ENCODE results near the gene CTDP1.
A peak's percentile ranks its signal among the peaks of the same experiment; 100 is the strongest.
"Not testable (repeated sequence)": the region's sequence is repeated elsewhere in the genome, so short reads cannot be mapped to it uniquely, and the experiment has no call there.

The CTDP1 gene

GRCh38 chr18:79723036-79723435, 43.4 kb downstream of the CTDP1 start:
- DNase-seq, result no peak

- no peak for DNase-seq
Measured at GRCh38 chr18:79723628-79724027, 44.0 kb downstream of the CTDP1 start.

- DNase-seq, result no peak
Measured at GRCh38 chr18:79724299-79725080, 44.9 kb downstream of the CTDP1 start.

- DNase-seq, result no peak
Measured at GRCh38 chr18:79725486-79725885, 45.9 kb downstream of the CTDP1 start.

- no peak for DNase-seq
Measured at GRCh38 chr18:79726721-79727120, 47.1 kb downstream of the CTDP1 start.

GRCh38 chr18:79727211-79727610, 47.6 kb downstream of the CTDP1 start:
- no peak for DNase-seq

GRCh38 chr18:79728931-79729586, 49.5 kb downstream of the CTDP1 start:
- no peak for DNase-seq

- DNase-seq, result no peak
Measured at GRCh38 chr18:79729611-79730010, 50.0 kb downstream of the CTDP1 start.

- no peak for DNase-seq
Measured at GRCh38 chr18:79730804-79731203, 51.2 kb downstream of the CTDP1 start.

GRCh38 chr18:79731881-79732720, 52.5 kb downstream of the CTDP1 start:
- DNase-seq, result not testable (repeated sequence)

GRCh38 chr18:79732721-79733025, 53.1 kb downstream of the CTDP1 start:
- no peak for DNase-seq

GRCh38 chr18:79733135-79733701, 53.6 kb downstream of the CTDP1 start:
- no peak for DNase-seq

GRCh38 chr18:79733986-79734770, 54.6 kb downstream of the CTDP1 start:
- DNase-seq, result no peak

GRCh38 chr18:79735071-79735980, 55.7 kb downstream of the CTDP1 start:
- DNase-seq, result no peak

GRCh38 chr18:79736230-79736629, 56.6 kb downstream of the CTDP1 start:
- no peak for DNase-seq

GRCh38 chr18:79736846-79737245, 57.2 kb downstream of the CTDP1 start:
- DNase-seq, result no peak

GRCh38 chr18:79737426-79737825, 57.8 kb downstream of the CTDP1 start:
- no peak for DNase-seq

- DNase-seq, result no peak
Measured at GRCh38 chr18:79738041-79738461, 58.4 kb downstream of the CTDP1 start.

- DNase-seq, result peak in 3 of 58 donors; percentile 16 to 20 (median 17)
Measured at GRCh38 chr18:79738581-79739439, 59.2 kb downstream of the CTDP1 start.
